ENCODE measurements around the gene ERBB3. TPM values are rescaled to one million over a fixed set of nuclear protein-coding genes. Genes with fewer than 3 reads are reported as not detected.

Gene ERBB3
- total and polyA plus RNA-seq, 2 of the 8 experiments (the other 6 are each of a cell fraction or from before 2014, with no cell fraction given) = 33.9 to 52.4 TPM

DNA sequence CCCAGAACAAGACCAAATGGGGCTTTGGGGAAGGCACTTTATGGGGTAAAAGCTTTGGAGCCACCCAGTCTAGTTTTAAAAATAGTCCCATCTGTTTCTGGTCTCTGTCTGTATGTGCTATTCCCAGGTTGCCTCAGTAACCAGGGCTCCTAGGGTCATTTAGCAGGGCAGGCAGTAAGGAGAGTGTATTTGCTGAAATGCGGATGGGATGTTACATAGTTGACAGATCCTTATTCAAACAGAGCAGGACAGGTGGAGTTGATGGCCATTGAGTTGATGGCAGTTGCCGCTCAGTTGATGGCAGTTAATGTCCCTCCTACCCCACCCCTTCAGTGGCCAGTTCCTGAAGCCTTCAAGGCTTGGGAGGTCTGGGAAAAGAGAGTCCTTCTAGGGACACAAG, 42.7 kb downstream of the ERBB3 start (continued):
- TF ChIP-seq CREB1 (IDR thresholded peaks at IDR 0.05) (no peak), GABPA (IDR thresholded peaks at IDR 0.05; ENCODE audit: borderline replicate concordance, insufficient read depth, low read length) (no peak), SRF (IDR thresholded peaks at IDR 0.05; ENCODE audit: low read depth, low read length) (no peak), SP1 (IDR thresholded peaks at IDR 0.05; ENCODE audit: low read depth, low read length) (no peak), HDAC6 (IDR thresholded peaks at IDR 0.05; ENCODE audit: low read depth, low read length) (no peak)

Measured in H1 (cell line).